Neural cell (in vitro differentiated cells): ENCODE data around the gene SPCS3.

Experiments
- CTCF ChIP-seq: fragments of 450-650 bp; IDR thresholded peaks from 2 replicates; pipeline ENCODE4 v1.5.1; 2014; ENCODE audit warnings: antibody characterized with exemption, mild to moderate bottlenecking, moderate library complexity; ENCODE audit not compliant: poor library complexity, severe bottlenecking
- EP300 ChIP-seq: fragments of 450-650 bp; conservative IDR thresholded peaks from 2 replicates; pipeline ENCODE4 v1.6.1; 2014; ENCODE audit warnings: antibody characterized with exemption, mild to moderate bottlenecking, moderate library complexity; ENCODE audit not compliant: poor library complexity, severe bottlenecking
- EZH2 ChIP-seq: fragments of 200-600, 300-800 bp; shearing (Covaris generic), sonication (generic); IDR thresholded peaks from 2 replicates; pipeline ENCODE4 v1.6.1; 2014; ENCODE audit warnings: antibody characterized with exemption, low read length, borderline replicate concordance, mild to moderate bottlenecking; ENCODE audit not compliant: insufficient read depth, poor library complexity, severe bottlenecking
- MXI1 ChIP-seq: fragments of 450-650 bp; conservative IDR thresholded peaks from 2 replicates; pipeline ENCODE4 v1.6.1; 2014; ENCODE audit warnings: antibody characterized with exemption, mild to moderate bottlenecking; ENCODE audit not compliant: poor library complexity, severe bottlenecking
- POLR2AphosphoS5 ChIP-seq: IDR thresholded peaks from 2 replicates; pipeline ENCODE4 v1.6.1; 2012
- RAD21 ChIP-seq: fragments of 450-650 bp; conservative IDR thresholded peaks from 2 replicates; pipeline ENCODE4 v1.6.1; 2014; ENCODE audit warnings: antibody characterized with exemption, mild to moderate bottlenecking, moderate library complexity
- REST ChIP-seq: IDR thresholded peaks from 2 replicates; pipeline ENCODE4 v1.6.1; 2012; ENCODE audit warnings: borderline replicate concordance
- TAF1 ChIP-seq: IDR thresholded peaks from 2 replicates; pipeline ENCODE4 v1.6.1; 2012; ENCODE audit warnings: low read depth

GRCh38 chr4:176307666-176307930, 12.2 kb upstream of the SPCS3 start:
- TF ChIP-seq CTCF (no peak), REST (no peak), POLR2AphosphoS5 (no peak), EZH2 (no peak), TAF1 (no peak), RAD21 (no peak), EP300 (no peak), MXI1 (no peak)
